ENCODE measurements around the gene SYPL1. TPM values are rescaled to one million over a fixed set of nuclear protein-coding genes. Genes with fewer than 3 reads are reported as not detected.

SYPL1 gene
- total and polyA plus RNA-seq, 9 of the 15 experiments (the other 6 are each of a cell fraction or from before 2014, with no cell fraction given), result 23.8 to 214 (median 70.2) TPM

DNA sequence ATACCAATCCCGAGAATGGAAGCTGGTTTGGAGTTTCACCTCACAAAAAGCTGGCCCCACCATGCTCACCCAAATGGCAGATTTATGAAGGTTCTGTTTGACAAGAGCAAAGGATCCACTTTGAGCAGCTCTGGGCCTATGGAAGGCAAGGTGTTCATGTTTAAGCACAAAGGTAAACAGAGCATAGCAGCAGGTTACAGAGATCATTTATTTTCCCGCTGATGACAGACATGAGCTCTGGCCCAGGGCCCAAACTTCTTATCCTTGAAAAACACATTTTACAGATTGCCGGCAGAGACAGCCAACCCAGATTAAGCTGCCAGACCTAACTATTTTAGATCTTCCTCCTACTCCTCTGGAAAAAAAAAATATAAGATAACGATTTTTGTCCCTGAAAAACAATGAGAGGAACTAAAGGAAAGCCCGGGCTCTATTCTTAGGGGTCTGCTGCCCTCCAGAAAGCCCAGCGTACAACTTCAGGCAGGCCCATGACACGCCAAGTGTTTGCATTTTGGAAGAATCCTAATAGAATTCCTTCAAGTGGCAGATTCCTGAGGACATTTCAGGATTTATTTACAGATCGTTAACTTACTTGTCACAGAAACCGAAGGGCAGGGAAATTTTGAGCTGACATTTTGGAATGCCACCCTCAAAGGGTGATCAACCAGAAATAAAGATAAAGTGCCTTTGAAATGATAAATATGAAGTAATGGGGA is 40.0 kb downstream of the SYPL1 start (continued):
- no peak for TF ChIP-seq C11orf30 (IDR thresholded peaks at IDR 0.05; ENCODE audit: low read depth)
- TF ChIP-seq RBM15 (IDR thresholded peaks at IDR 0.05; ENCODE audit: insufficient read depth, low read length), result no peak
- no peak for TF ChIP-seq GTF2A2 (tag; IDR thresholded peaks at IDR 0.05)
- peak; percentile 99 for TF ChIP-seq NFIC (IDR thresholded peaks at IDR 0.05)
- TF ChIP-seq, protein P1, sequence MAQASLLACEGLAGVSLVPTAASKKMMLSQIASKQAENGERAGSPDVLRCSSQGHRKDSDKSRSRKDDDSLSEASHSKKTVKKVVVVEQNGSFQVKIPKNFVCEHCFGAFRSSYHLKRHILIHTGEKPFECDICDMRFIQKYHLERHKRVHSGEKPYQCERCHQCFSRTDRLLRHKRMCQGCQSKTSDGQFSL (CRISPR knock-in tag; IDR thresholded peaks at IDR 0.05), result no peak
- TF ChIP-seq, protein P1 (tag; IDR thresholded peaks at IDR 0.05), result no peak
- no peak for TF ChIP-seq RBM34 (IDR thresholded peaks at IDR 0.05; ENCODE audit: borderline replicate concordance, insufficient read depth, low read length)
- TF ChIP-seq, protein P2, sequence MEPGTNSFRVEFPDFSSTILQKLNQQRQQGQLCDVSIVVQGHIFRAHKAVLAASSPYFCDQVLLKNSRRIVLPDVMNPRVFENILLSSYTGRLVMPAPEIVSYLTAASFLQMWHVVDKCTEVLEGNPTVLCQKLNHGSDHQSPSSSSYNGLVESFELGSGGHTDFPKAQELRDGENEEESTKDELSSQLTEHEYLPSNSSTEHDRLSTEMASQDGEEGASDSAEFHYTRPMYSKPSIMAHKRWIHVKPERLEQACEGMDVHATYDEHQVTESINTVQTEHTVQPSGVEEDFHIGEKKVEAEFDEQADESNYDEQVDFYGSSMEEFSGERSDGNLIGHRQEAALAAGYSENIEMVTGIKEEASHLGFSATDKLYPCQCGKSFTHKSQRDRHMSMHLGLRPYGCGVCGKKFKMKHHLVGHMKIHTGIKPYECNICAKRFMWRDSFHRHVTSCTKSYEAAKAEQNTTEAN (CRISPR knock-in tag; IDR thresholded peaks at IDR 0.05), result no peak
- TF ChIP-seq, protein P3, sequence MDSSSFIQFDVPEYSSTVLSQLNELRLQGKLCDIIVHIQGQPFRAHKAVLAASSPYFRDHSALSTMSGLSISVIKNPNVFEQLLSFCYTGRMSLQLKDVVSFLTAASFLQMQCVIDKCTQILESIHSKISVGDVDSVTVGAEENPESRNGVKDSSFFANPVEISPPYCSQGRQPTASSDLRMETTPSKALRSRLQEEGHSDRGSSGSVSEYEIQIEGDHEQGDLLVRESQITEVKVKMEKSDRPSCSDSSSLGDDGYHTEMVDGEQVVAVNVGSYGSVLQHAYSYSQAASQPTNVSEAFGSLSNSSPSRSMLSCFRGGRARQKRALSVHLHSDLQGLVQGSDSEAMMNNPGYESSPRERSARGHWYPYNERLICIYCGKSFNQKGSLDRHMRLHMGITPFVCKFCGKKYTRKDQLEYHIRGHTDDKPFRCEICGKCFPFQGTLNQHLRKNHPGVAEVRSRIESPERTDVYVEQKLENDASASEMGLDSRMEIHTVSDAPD (CRISPR knock-in tag; IDR thresholded peaks at IDR 0.05), result no peak
- peak; percentile 4; the same call in 1 of the 2 replicates for TF ChIP-seq NFATC3 (IDR thresholded peaks at IDR 0.05)
- no peak for TF ChIP-seq ZNF778 (CRISPR knock-in tag; IDR thresholded peaks at IDR 0.05)
- TF ChIP-seq, protein P4, sequence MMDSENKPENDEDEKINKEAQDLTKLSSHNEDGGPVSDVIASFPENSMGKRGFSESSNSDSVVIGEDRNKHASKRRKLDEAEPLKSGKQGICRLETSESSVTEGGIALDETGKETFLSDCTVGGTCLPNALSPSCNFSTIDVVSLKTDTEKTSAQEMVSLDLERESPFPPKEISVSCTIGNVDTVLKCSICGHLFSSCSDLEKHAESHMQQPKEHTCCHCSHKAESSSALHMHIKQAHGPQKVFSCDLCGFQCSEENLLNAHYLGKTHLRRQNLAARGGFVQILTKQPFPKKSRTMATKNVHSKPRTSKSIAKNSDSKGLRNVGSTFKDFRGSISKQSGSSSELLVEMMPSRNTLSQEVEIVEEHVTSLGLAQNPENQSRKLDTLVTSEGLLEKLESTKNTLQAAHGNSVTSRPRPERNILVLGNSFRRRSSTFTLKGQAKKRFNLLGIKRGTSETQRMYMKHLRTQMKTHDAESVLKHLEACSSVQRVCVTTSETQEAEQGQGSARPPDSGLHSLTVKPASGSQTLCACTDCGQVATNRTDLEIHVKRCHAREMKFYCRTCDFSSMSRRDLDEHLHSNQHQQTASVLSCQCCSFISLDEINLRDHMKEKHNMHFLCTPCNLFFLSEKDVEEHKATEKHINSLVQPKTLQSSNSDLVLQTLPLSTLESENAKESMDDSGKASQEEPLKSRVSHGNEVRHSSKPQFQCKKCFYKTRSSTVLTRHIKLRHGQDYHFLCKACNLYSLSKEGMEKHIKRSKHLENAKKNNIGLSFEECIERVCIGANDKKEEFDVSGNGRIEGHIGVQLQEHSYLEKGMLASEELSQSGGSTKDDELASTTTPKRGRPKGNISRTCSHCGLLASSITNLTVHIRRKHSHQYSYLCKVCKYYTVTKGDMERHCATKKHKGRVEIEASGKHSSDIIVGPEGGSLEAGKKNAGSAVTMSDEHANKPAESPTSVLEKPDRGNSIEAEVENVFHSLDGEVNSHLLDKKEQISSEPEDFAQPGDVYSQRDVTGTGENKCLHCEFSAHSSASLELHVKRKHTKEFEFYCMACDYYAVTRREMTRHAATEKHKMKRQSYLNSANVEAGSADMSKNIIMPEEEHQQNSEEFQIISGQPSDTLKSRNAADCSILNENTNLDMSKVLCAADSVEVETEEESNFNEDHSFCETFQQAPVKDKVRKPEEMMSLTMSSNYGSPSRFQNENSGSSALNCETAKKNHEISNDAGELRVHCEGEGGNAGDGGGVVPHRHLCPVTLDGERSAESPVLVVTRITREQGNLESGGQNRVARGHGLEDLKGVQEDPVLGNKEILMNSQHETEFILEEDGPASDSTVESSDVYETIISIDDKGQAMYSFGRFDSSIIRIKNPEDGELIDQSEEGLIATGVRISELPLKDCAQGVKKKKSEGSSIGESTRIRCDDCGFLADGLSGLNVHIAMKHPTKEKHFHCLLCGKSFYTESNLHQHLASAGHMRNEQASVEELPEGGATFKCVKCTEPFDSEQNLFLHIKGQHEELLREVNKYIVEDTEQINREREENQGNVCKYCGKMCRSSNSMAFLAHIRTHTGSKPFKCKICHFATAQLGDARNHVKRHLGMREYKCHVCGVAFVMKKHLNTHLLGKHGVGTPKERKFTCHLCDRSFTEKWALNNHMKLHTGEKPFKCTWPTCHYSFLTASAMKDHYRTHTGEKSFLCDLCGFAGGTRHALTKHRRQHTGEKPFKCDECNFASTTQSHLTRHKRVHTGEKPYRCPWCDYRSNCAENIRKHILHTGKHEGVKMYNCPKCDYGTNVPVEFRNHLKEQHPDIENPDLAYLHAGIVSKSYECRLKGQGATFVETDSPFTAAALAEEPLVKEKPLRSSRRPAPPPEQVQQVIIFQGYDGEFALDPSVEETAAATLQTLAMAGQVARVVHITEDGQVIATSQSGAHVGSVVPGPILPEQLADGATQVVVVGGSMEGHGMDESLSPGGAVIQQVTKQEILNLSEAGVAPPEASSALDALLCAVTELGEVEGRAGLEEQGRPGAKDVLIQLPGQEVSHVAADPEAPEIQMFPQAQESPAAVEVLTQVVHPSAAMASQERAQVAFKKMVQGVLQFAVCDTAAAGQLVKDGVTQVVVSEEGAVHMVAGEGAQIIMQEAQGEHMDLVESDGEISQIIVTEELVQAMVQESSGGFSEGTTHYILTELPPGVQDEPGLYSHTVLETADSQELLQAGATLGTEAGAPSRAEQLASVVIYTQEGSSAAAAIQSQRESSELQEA (IDR thresholded peaks at IDR 0.05; ENCODE audit: low read depth), result no peak
- no peak for TF ChIP-seq ZC3H8 (IDR thresholded peaks at IDR 0.05)
- no peak for TF ChIP-seq NR3C1 (CRISPR knock-in tag; IDR thresholded peaks at IDR 0.05)
- TF ChIP-seq, protein P5, sequence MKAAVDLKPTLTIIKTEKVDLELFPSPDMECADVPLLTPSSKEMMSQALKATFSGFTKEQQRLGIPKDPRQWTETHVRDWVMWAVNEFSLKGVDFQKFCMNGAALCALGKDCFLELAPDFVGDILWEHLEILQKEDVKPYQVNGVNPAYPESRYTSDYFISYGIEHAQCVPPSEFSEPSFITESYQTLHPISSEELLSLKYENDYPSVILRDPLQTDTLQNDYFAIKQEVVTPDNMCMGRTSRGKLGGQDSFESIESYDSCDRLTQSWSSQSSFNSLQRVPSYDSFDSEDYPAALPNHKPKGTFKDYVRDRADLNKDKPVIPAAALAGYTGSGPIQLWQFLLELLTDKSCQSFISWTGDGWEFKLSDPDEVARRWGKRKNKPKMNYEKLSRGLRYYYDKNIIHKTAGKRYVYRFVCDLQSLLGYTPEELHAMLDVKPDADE (conservative IDR thresholded peaks at IDR 0.05; ENCODE audit: control insufficient read depth, low read depth, low read length), result no peak

Data from K562 (cell line).